HCT116 (cell line): ENCODE results near the gene ZNF367. TPM values are rescaled to one million over a fixed set of nuclear protein-coding genes. Genes with fewer than 3 reads are reported as not detected.

Experiments used
- ATAC-seq: fragments of 200-7000 bp; cut with Tn5 transposase; 2 replicates; pipeline ENCODE4 v1.9.1; 2020; ENCODE audit warnings: mild to moderate bottlenecking, moderate library complexity
- BruUV-seq: library from RNA; stranded (reverse); fragments of 400-500 nt; replicated peaks from 2 replicates; lab custom pipeline; 2021; lab: Mats Ljungman, UMichigan
- CTCF ChIA-PET: fragments of 300-600 bp; sonication (Branson Sonifier 250); formaldehyde crosslinking; loops from one replicate; lab custom pipeline; 2021; ENCODE audit warnings: antibody characterized with exemption; lab: Charles Lee
- POLR2A ChIA-PET: fragments of 300-600, 350-600 bp; sonication (Branson Sonifier 250); formaldehyde crosslinking; loops from one replicate; lab custom pipeline; 2021; ENCODE audit warnings: antibody characterized with exemption; lab: Charles Lee
- RAD21 ChIA-PET, 2 experiments: fragments of 300-600 bp; sonication (Branson Sonifier 250); formaldehyde crosslinking; loops; one replicate each; lab custom pipeline; 2023; ENCODE audit warnings: low total read pairs in 2 of 2; ENCODE audit not compliant: uncharacterized antibody in 2 of 2, unreplicated experiment in 2 of 2, low non-redundant PET in 1 of 2; lab: Charles Lee
- DNase-seq: peaks from one replicate; pipeline ENCODE4 v3.0.0-alpha.2; 2010; ENCODE audit warnings: low read depth, low spot score
- H2AFZ ChIP-seq: fragments of 200-600 bp; shearing (Covaris generic), sonication (generic); 2 replicates; pipeline ENCODE4 v1.6.1; 2017; ENCODE audit warnings: low read depth, mixed run types, mixed read lengths, antibody characterized with exemption, low read length; ENCODE audit not compliant: poor library complexity, severe bottlenecking
- H3K27ac ChIP-seq: 2 replicates; pipeline ENCODE4 v1.5.1; 2012; ENCODE audit warnings: low read depth, low read length
- H3K27me3 ChIP-seq: fragments of 200-600 bp; sonication (generic); 2 replicates; pipeline ENCODE4 v1.6.1; 2016; ENCODE audit warnings: mixed run types, low read length, mixed read lengths; ENCODE audit not compliant: insufficient read depth
- H3K36me3 ChIP-seq, 2 experiments: fragments of 200-500 bp in 1 of 2; fragments of 200-600 bp in 1 of 2; sonication (Bioruptor generic) in 1 of 2; sonication (generic) in 1 of 2; 2 replicates each; pipeline versions ENCODE4 v1.5.1 to v1.6.1; 2014 to 2016; ENCODE audit warnings: low read length in 2 of 2, inconsistent platforms in 1 of 2, mixed read lengths in 1 of 2, mixed run types in 1 of 2; ENCODE audit not compliant: insufficient read depth in 2 of 2, control insufficient read depth in 1 of 2
- H3K4me1 ChIP-seq, 2 experiments: fragments of 200-600 bp in 1 of 2; sonication (generic) in 1 of 2; 2 replicates each; pipeline versions ENCODE4 v1.5.1 to v1.6.1; 2012 to 2017; ENCODE audit warnings: low read length in 2 of 2, inconsistent platforms in 1 of 2, mild to moderate bottlenecking in 1 of 2, mixed read lengths in 1 of 2, mixed run types in 1 of 2, moderate library complexity in 1 of 2; ENCODE audit not compliant: insufficient read depth in 2 of 2, control insufficient read depth in 1 of 2
- H3K4me2 ChIP-seq: fragments of 200-600 bp; sonication (generic); 2 replicates; pipeline ENCODE4 v1.6.1; 2017; ENCODE audit warnings: mixed run types, low read length, mixed read lengths
- H3K4me3 ChIP-seq, 2 experiments: fragments of 200-600 bp in 1 of 2; sonication (generic) in 1 of 2; replicated peaks in 1 of 2; 2 replicates each; pipeline ENCODE4 v1.5.1; 2011 to 2016; ENCODE audit warnings: low read length in 2 of 2, control low read depth in 1 of 2, low read depth in 1 of 2, mild to moderate bottlenecking in 1 of 2, mixed read lengths in 1 of 2, mixed run types in 1 of 2
- H3K79me2 ChIP-seq: fragments of 200-600 bp; sonication (generic); 2 replicates; pipeline ENCODE4 v1.6.1; 2017; ENCODE audit warnings: mild to moderate bottlenecking, mixed run types, low read length, moderate library complexity, mixed read lengths; ENCODE audit not compliant: insufficient read depth
- H3K9ac ChIP-seq: fragments of 200-600 bp; sonication (generic); 2 replicates; pipeline ENCODE4 v1.6.1; 2016; ENCODE audit warnings: low read length, mixed read lengths
- H3K9me2 ChIP-seq: fragments of 200-600 bp; sonication (generic), shearing (Covaris generic); 2 replicates; pipeline ENCODE4 v1.6.1; 2017; ENCODE audit warnings: mixed run types, mild to moderate bottlenecking, moderate library complexity; ENCODE audit not compliant: insufficient read depth
- H3K9me3 ChIP-seq, 2 experiments: fragments of 200-500 bp in 1 of 2; fragments of 200-600 bp in 1 of 2; sonication (Bioruptor generic) in 1 of 2; sonication (generic) in 1 of 2; 2 replicates each; pipeline ENCODE4 v1.6.1; 2014 to 2017; ENCODE audit warnings: low read length in 2 of 2, mixed read lengths in 2 of 2, inconsistent platforms in 1 of 2, low read depth in 1 of 2, mild to moderate bottlenecking in 1 of 2, mixed run types in 1 of 2, moderate library complexity in 1 of 2; ENCODE audit not compliant: control insufficient read depth in 1 of 2, insufficient read depth in 1 of 2
- H4K20me1 ChIP-seq: fragments of 200-600 bp; sonication (generic), shearing (Covaris generic); 2 replicates; pipeline ENCODE4 v1.6.1; 2017; ENCODE audit warnings: mixed run types, mild to moderate bottlenecking, moderate library complexity; ENCODE audit not compliant: insufficient read depth
- ATF3 ChIP-seq: IDR thresholded peaks from 2 replicates; pipeline ENCODE4 v1.6.1; 2012
- CBX3 ChIP-seq: IDR thresholded peaks from 2 replicates; pipeline ENCODE4 v1.6.1; 2012; ENCODE audit warnings: low read depth
- CEBPB ChIP-seq: IDR thresholded peaks from 2 replicates; pipeline ENCODE4 v1.6.1; 2012; ENCODE audit warnings: low read depth
- CTCF ChIP-seq, 3 experiments: fragments of 200-600 bp in 1 of 3; sonication (generic) in 1 of 3; IDR thresholded peaks in 2 of 3; conservative IDR thresholded peaks in 1 of 3; 2 replicates each; pipeline ENCODE4 v1.5.1; 2012 to 2017; ENCODE audit warnings: low read depth in 2 of 3, low read length in 2 of 3, antibody characterized with exemption in 1 of 3, borderline replicate concordance in 1 of 3, control low read depth in 1 of 3, mild to moderate bottlenecking in 1 of 3, mixed read lengths in 1 of 3, mixed run types in 1 of 3, moderate library complexity in 1 of 3; ENCODE audit not compliant: insufficient read depth in 1 of 3
- EGR1 ChIP-seq: IDR thresholded peaks from 2 replicates; pipeline ENCODE4 v1.6.1; 2012; ENCODE audit warnings: low read depth
- ELF1 ChIP-seq: IDR thresholded peaks from 2 replicates; pipeline ENCODE4 v1.6.1; 2012; ENCODE audit warnings: low read depth, borderline replicate concordance
- EZH2 ChIP-seq: fragments of 200-600 bp; sonication (generic); IDR thresholded peaks from 2 replicates; pipeline ENCODE4 v1.6.1; 2017; ENCODE audit warnings: antibody characterized with exemption, mixed run types
- JUND ChIP-seq: IDR thresholded peaks from 2 replicates; pipeline ENCODE4 v1.6.1; 2012
- MAX ChIP-seq: IDR thresholded peaks from 2 replicates; pipeline ENCODE4 v1.6.1; 2012
- POLR2A ChIP-seq: IDR thresholded peaks from 2 replicates; pipeline ENCODE4 v1.7.0; 2011; ENCODE audit warnings: borderline replicate concordance; ENCODE audit not compliant: insufficient read depth, insufficient read length; ENCODE audit errors: extremely low read depth
- RAD21 ChIP-seq: IDR thresholded peaks from 2 replicates; pipeline ENCODE4 v1.6.1; 2012; ENCODE audit warnings: low read depth, mild to moderate bottlenecking
- REST ChIP-seq: IDR thresholded peaks from 2 replicates; pipeline ENCODE4 v1.6.1; 2012; ENCODE audit warnings: low read depth
- SIN3A ChIP-seq: IDR thresholded peaks from 2 replicates; pipeline ENCODE4 v1.6.1; 2012; ENCODE audit warnings: low read depth
- SRF ChIP-seq: IDR thresholded peaks from 2 replicates; pipeline ENCODE4 v1.6.1; 2012; ENCODE audit warnings: low read depth
- TCF7L2 ChIP-seq: IDR thresholded peaks from 2 replicates; pipeline ENCODE4 v1.7.0; 2011; ENCODE audit warnings: borderline replicate concordance, inconsistent platforms; ENCODE audit not compliant: insufficient read depth, insufficient read length; ENCODE audit errors: extremely low read depth
- YY1 ChIP-seq: IDR thresholded peaks from 2 replicates; pipeline ENCODE4 v1.6.1; 2011; ENCODE audit warnings: low read length, low read depth, moderate library complexity, mild to moderate bottlenecking; ENCODE audit not compliant: insufficient replicate concordance; ENCODE audit errors: extremely low read depth
- ZBTB33 ChIP-seq: IDR thresholded peaks from 2 replicates; pipeline ENCODE4 v1.6.1; 2011; ENCODE audit warnings: mild to moderate bottlenecking, low read length, moderate library complexity; ENCODE audit not compliant: insufficient replicate concordance; ENCODE audit errors: extremely low read depth
- intact Hi-C: fragments of 100-400 bp; cut with micrococcal nuclease; formaldehyde crosslinking; loops from 2 replicates; pipeline ENCODE4 v1.10.0; 2022
- total RNA-seq: library from RNA; stranded (reverse); gene quantifications from one replicate; pipeline ENCODE4 v1.2.1, GENCODE V29; 2021; ENCODE audit not compliant: unreplicated experiment

ZNF367 gene
- total RNA-seq, 1 experiment from 2014 or later, result 18.1 TPM

GRCh38 chr9:96437454-96437853 is 19.3 kb upstream of the ZNF367 start:
- Histone ChIP-seq H2AFZ (no peak overlapping the region), H3K36me3 (no peaks in the 10 kb centered on the region), H3K27me3 (no peaks in the 10 kb centered on the region), H3K4me1 (no peaks in the 10 kb centered on the region), H3K9ac (no peak overlapping the region), H3K27ac (no peak overlapping the region), H3K9me2 (no peaks in the 10 kb centered on the region), H3K4me3 (no peak overlapping the region), H3K4me2 (no peak overlapping the region), H3K79me2 (no peaks in the 10 kb centered on the region), H4K20me1 (no peaks in the 10 kb centered on the region), H3K9me3 (peaks cover 0 to 7% of the 10 kb centered on the region in 2 experiments; a peak in 1 of 4 replicates)
- DNase-seq (no peak), ATAC-seq (no peak)
- ChIA-PET RAD21 (no interaction called here), POLR2A (no interaction called here), CTCF (no interaction called here)
- intact Hi-C loops, result no loop called here
- TF ChIP-seq MAX (no peak), SRF (no peak), ELF1 (no peak), ZBTB33 (no peak), CBX3 (no peak), EZH2 (no peak), CTCF (IDR thresholded peaks at IDR 0.05 in 2 of 3, conservative IDR thresholded peaks at IDR 0.05 in 1 of 3; ENCODE audit: borderline replicate concordance in 1 of 3, insufficient read depth in 1 of 3, low read depth in 2 of 3, low read length in 2 of 3) (no peak), SIN3A (no peak), JUND (no peak), TCF7L2 (no peak), RAD21 (no peak), REST (no peak), POLR2A (no peak), YY1 (no peak), ATF3 (no peak), EGR1 (no peak), CEBPB (no peak)
- BruUV-seq, result no TSS peak
